Activated T-cell treated with anti-CD3 and anti-CD28 coated beads, Interleukin-2, amount 50 U/mL, for 1 hour (primary cell): ENCODE measurements around the gene LRP5.
"Not testable (repeated sequence)": the region's sequence is repeated elsewhere in the genome, so short reads cannot be mapped to it uniquely, and the experiment has no call there.

Experiments used
- DNase-seq: peaks from one replicate; pipeline ENCODE4 v3.0.0-alpha.2; 2020

The LRP5 gene

GRCh38 chr11:68398995-68399851 is 86.8 kb downstream of the LRP5 start:
- no peak for DNase-seq

- DNase-seq: no peak
These were observed 87.5 kb downstream of the LRP5 start for GRCh38 chr11:68399916-68400315.

DNA sequence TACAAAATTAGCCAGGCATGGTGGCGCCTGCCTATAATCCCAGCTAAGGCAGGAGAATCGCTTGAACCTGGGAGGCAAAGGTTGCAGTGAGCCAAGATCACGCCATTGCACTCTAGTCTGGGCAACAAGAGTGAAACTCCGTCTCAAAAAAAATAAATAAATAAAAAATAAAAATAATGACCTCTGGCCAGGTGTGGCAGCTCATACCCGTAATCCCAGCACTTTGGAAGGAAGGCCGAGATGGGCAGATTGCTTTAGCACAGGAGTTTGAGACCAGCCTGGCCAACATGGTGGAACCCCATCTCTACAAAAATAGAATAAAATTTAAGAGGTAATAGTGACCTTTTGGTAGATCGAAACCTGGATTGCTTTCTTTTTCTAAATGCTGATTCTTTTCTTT is 88.2 kb downstream of the LRP5 start:
- not testable (repeated sequence) for DNase-seq

GRCh38 chr11:68401856-68402255 is 89.5 kb downstream of the LRP5 start:
- DNase-seq: no peak

DNA sequence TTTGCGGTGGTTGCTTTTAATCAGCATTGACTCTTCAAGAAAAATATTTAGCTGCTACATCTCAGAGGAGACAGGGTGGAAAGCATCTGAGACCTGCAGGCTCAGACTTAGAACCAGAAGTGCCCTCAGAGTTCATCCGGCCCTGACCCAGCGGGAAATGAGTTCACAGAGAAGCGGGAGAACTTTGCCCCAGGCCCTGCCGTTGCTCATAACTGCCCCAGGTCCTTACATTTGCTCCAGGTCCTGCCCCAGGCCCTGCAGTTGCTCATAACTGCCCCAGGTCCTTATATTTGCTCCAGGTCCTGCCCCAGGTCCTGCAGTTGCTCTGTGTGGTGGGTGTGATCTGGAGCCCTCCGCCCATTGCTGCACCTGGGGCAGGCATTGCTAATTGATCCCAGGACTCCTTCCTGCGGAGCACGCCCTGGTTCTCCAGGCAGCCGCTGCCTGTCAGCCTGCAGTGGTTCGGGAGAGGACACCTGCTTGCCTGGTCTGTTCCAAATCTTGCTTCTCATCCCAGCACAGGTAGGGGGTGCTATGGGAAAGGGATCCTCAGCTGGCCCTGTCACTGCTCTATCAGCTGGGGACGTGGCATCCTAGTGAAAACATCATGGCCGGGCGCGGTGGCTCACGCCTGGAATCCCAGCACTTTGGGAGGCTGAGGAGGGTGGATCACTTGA is 90.1 kb downstream of the LRP5 start:
- no peak for DNase-seq

DNA sequence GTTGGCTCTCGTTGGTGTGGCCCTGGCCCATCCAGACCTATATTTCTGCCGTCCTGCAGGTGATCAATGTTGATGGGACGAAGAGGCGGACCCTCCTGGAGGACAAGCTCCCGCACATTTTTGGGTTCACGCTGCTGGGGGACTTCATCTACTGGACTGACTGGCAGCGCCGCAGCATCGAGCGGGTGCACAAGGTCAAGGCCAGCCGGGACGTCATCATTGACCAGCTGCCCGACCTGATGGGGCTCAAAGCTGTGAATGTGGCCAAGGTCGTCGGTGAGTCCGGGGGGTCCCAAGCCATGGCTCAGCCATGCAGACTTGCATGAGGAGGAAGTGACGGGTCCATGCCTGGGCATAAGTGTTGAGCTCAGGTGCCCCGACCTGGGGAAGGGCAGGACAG is 91.0 kb downstream of the LRP5 start:
- no peak for DNase-seq

- no peak for DNase-seq
These were observed 91.4 kb downstream of the LRP5 start for GRCh38 chr11:68403831-68404230.

GRCh38 chr11:68406324-68407313 is 94.2 kb downstream of the LRP5 start:
- DNase-seq: no peak

DNA sequence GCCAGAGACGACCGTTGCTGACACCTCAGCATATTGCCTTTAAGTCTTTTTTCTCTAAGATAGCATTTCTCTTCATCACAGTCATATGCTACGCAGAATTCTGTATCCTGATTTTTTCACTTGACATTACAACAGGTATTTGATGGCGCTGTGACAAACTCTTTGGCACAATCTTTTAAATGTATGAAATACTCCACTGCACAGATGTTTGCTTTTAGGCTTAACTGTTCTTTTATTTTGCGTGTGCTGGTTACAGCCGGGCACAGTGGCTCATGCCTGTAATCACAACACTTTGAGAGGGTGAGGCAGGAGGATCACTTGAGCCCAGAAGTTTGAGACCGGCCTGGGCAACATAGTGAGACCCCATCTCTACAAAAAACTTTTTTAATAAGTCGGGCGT is 96.1 kb downstream of the LRP5 start:
- no peak for DNase-seq

DNA sequence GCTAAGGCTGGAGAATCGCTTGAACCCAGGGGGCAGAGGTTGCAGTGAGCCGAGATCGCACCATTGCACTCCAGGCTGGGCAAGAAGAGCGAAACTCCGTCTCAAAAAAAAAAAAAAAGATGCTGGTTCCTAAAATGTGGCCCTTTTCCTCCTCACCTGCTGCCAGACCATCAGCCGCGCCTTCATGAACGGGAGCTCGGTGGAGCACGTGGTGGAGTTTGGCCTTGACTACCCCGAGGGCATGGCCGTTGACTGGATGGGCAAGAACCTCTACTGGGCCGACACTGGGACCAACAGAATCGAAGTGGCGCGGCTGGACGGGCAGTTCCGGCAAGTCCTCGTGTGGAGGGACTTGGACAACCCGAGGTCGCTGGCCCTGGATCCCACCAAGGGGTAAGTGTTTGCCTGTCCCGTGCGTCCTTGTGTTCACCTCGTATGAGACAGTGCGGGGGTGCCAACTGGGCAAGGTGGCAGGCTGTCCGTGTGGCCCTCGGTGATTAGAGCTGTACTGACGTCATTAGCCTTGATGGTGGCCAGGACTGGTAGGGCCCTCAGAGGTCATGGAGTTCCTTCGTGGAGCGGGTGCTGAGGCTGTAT is 97.5 kb downstream of the LRP5 start:
- DNase-seq: no peak

- no peak for DNase-seq
These were observed 99.2 kb downstream of the LRP5 start for GRCh38 chr11:68411501-68411991.

DNA sequence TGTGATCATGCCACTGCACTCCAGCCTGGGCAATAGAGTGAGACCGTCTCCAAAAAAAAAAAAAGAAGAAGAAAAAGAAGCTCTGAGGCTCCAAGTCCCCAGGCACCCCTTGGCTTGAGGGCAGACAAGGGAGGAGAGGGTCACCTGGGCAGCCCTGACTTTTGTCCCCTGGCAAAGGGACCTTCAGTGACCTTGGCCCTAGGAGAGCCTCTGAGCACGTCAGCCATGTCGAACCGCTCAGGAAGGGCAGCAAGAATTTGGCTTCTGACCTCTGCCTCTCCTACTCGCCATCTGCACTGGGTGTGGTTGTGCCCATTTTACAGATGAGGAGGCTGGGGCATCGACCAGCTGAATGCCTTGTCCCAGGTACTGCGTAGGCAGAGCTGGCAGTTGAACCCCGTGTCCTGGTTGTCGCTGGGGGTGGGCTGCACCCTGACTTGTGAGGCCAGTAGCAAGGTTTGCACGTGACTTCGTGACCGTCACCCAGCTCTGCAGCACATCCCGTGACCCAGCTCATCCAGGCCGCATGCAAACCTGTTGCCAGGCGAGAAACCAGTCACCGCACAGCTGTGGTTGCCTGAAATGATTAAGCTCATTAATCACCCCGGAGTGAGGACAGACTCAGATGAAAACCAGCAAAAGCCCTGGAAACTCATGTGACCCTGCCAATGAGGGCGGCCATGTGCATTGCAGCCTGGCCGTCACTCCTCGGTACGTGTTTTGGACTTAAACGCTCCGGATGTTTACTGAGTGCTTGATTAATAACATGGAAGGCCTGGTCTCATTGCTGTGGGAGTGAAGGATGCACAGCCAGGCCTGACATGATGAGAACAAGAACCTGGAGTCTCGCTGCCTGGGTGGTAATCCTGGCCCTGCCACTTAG is 100.4 kb downstream of the LRP5 start:
- no peak for DNase-seq

GRCh38 chr11:68413591-68413999 is 101.2 kb downstream of the LRP5 start:
- DNase-seq: no peak

- DNase-seq: no peak
These were observed 102.3 kb downstream of the LRP5 start for GRCh38 chr11:68414496-68415221.

- DNase-seq: no peak
These were observed 103.7 kb downstream of the LRP5 start for GRCh38 chr11:68416070-68416578.

GRCh38 chr11:68418648-68419047 is 106.3 kb downstream of the LRP5 start:
- no peak for DNase-seq

DNA sequence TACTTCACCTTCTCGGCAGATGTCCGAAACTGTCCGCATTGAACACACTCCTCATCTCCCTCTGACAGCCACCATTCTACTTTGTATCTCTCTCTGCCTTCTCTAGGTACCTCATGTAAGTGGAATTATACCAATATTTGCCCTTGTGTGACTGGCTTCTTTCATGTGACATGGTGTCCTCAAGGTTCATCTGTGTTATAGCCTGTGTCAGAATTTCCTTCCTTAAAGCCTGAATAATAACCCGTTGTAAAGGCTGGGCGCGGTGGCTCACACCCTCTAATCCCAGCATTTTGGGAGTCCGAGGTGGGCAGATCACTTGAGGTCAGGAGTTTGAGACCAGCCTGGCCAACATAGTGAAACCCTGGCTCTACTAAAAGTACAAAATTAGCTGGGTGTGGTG is 107.8 kb downstream of the LRP5 start:
- DNase-seq: no peak

DNA sequence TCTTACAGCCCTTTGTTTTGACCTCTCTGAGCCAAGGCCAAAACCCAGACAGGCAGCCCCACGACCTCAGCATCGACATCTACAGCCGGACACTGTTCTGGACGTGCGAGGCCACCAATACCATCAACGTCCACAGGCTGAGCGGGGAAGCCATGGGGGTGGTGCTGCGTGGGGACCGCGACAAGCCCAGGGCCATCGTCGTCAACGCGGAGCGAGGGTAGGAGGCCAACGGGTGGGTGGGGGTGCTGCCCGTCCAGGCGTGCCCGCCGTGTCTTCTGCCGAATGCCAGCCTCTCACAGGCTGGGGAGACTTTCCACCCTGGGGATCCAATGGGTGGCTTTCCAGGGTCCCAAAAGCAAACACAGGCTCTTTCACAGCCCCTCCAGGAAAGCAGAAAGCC is 111.1 kb downstream of the LRP5 start:
- no peak for DNase-seq

- DNase-seq: no peak
These were observed 111.8 kb downstream of the LRP5 start for GRCh38 chr11:68424101-68424632.
